Spleen (tissue), 11 donors: ENCODE results near the gene LDHAL6B. TPM values are rescaled to one million over a fixed set of nuclear protein-coding genes. Genes with fewer than 3 reads are reported as not detected.

Experiments used
- DNase-seq: peaks from one replicate; pipeline ENCODE4 v3.0.0-alpha.2; 2020
- H3K27ac ChIP-seq, 8 donors: fragments of 200-600 bp; sonication (generic) in 7 of 8; 1 replicate in 4 of 8; 2 replicates in 4 of 8; pipeline versions ENCODE4 v1.5.0 to v1.8.0; 2016 to 2021; ENCODE audit warnings: inconsistent platforms in 4 of 8, mild to moderate bottlenecking in 4 of 8, moderate library complexity in 1 of 8
- H3K27me3 ChIP-seq, 7 donors: fragments of 200-600 bp; sonication (generic) in 6 of 7; replicated peaks in 1 of 7; 1 replicate in 4 of 7; 2 replicates in 3 of 7; pipeline versions ENCODE4 v1.5.0 to v1.8.0; 2016 to 2021; ENCODE audit warnings: inconsistent platforms in 3 of 7, mild to moderate bottlenecking in 1 of 7
- H3K36me3 ChIP-seq, 6 donors: fragments of 200-600 bp; sonication (generic) in 5 of 6; 1 replicate in 4 of 6; 2 replicates in 2 of 6; pipeline versions ENCODE4 v1.5.0 to v1.8.0; 2016 to 2021; ENCODE audit warnings: inconsistent platforms in 2 of 6
- H3K4me1 ChIP-seq, 6 donors: fragments of 200-600 bp; sonication (generic) in 5 of 6; 1 replicate in 3 of 6; 2 replicates in 3 of 6; pipeline versions ENCODE4 v1.5.0 to v1.8.0; 2016 to 2021; ENCODE audit warnings: inconsistent platforms in 3 of 6
- H3K4me3 ChIP-seq, 8 donors: fragments of 200-600 bp; sonication (generic) in 7 of 8; 1 replicate in 4 of 8; 2 replicates in 4 of 8; pipeline versions ENCODE4 v1.5.0 to v1.8.0; 2016 to 2021; ENCODE audit warnings: inconsistent platforms in 4 of 8, mild to moderate bottlenecking in 4 of 8, moderate library complexity in 2 of 8
- H3K9me3 ChIP-seq, 8 donors: fragments of 200-600 bp; sonication (generic) in 7 of 8; 1 replicate in 4 of 8; 2 replicates in 4 of 8; pipeline versions ENCODE4 v1.5.0 to v1.8.0; 2016 to 2021; ENCODE audit warnings: inconsistent platforms in 4 of 8
- POLR2A ChIP-seq, 3 donors: fragments of 450-650 bp; IDR thresholded peaks; one replicate each; pipeline ENCODE4 v1.5.1; 2017; ENCODE audit warnings: antibody characterized with exemption in 3 of 3, mild to moderate bottlenecking in 1 of 3
- POLR2AphosphoS5 ChIP-seq, 3 donors: sonication (generic); formaldehyde crosslinking; IDR thresholded peaks; one replicate each; pipeline ENCODE4 v1.5.1; 2017; ENCODE audit warnings: antibody characterized with exemption in 3 of 3
- WGBS, 5 donors: extraction: QIAGEN DNeasy Blood & Tissue Kit in 3 of 5; methylation state at CpG; one replicate each; pipeline versions ENCODE4 v1.1.5 to v1.1.7; 2013 to 2018; 5-methylcytosine and 5-hydroxymethylcytosine counted together
- intact Hi-C: fragments of 100-400 bp; cut with DNase I; formaldehyde crosslinking; loops from one replicate; pipeline ENCODE4 v1.15.0; 2023; ENCODE audit warnings: low total_unique reads
- polyA plus RNA-seq, 3 donors: library from polyadenylated mRNA; stranded (reverse); fragments of 200-250 nt; gene quantifications; one replicate each; pipeline ENCODE4 v1.2.1, GENCODE V29; 2013
- total RNA-seq, 7 donors: library from RNA; depleted of rRNA in 3 of 7; stranded (reverse); fragments of >200 nt in 3 of 7; fragmentation: NEBNext Ultra II Directional in 4 of 7; extraction: Animal tissue kit (Norgen Biotek cat#: 25700) in 4 of 7; gene quantifications; one replicate each; pipeline versions ENCODE4 v1.1.0 to v1.2.1, GENCODE V29; 2016 to 2021
- TF ChIP-seq, protein P1 (sequence below), 11 experiments: fragments of 200-600 bp in 7 of 11; fragments of 450-650 bp in 4 of 11; sonication (generic) in 4 of 11; IDR thresholded peaks in 8 of 11; conservative IDR thresholded peaks in 3 of 11; 1 replicate in 7 of 11; 2 replicates in 4 of 11; pipeline versions ENCODE4 v1.4.0 to v1.8.0; 2016 to 2021; ENCODE audit warnings: antibody characterized with exemption in 11 of 11, inconsistent platforms in 4 of 11, mild to moderate bottlenecking in 1 of 11
- donor health status: healthy with polysubstance abuse.
- donor health status: DM: no; HTN: no; CAD: no; lungs with moderate emphysema.
- donor health status: DM: no; HTN: no; CAD: no.
- donor health status: Bipolar disorder and iron deficiency.
- donor health status: healthy.
- donor health status: DM: no; HTN: no; CAD: no.
- donor health status: DM: yes; HTN: yes; CAD: no.

The LDHAL6B gene
- total and polyA plus RNA-seq, 10 donors, result 0.06 TPM; not detected in 9

DNA sequence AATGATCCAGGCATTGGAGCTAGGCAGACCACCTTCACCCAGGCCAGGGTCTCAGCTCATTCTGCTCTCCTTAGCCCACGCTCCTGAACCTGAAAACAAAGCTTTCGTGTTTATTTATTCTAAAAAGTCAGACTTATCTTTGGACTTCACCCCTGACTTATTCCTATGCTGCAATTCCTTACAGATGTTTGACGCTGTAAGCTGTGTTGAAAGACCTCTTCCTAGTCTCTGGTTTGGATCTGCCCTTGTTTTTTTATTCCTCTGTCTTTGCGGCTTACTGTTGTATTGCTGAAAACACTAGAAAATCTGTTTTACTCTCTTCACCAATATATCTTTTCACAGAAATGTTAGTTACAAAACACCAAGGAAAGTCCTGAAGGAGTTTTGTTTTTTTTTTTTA lies 40.5 kb upstream of the LDHAL6B start:
- TF ChIP-seq, protein P1, sequence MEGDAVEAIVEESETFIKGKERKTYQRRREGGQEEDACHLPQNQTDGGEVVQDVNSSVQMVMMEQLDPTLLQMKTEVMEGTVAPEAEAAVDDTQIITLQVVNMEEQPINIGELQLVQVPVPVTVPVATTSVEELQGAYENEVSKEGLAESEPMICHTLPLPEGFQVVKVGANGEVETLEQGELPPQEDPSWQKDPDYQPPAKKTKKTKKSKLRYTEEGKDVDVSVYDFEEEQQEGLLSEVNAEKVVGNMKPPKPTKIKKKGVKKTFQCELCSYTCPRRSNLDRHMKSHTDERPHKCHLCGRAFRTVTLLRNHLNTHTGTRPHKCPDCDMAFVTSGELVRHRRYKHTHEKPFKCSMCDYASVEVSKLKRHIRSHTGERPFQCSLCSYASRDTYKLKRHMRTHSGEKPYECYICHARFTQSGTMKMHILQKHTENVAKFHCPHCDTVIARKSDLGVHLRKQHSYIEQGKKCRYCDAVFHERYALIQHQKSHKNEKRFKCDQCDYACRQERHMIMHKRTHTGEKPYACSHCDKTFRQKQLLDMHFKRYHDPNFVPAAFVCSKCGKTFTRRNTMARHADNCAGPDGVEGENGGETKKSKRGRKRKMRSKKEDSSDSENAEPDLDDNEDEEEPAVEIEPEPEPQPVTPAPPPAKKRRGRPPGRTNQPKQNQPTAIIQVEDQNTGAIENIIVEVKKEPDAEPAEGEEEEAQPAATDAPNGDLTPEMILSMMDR (IDR thresholded peaks at IDR 0.05 in 8 of 11, conservative IDR thresholded peaks at IDR 0.05 in 3 of 11), result no peak
- no peak for TF ChIP-seq POLR2AphosphoS5 (IDR thresholded peaks at IDR 0.05)
- TF ChIP-seq POLR2A (IDR thresholded peaks at IDR 0.05), result no peak
- no peaks in the 10 kb centered on the region for H3K27me3 ChIP-seq
- H3K4me1 ChIP-seq, result peaks cover 0 to 27% (median 6%) of the 10 kb centered on the region in 6 donors
- WGBS, 5 donors, result 63 to 74% (median 64%) methylated on average over 4 of the region's 4 CpGs
- H3K4me3 ChIP-seq, result no peak overlapping the region
- no peak overlapping the region for H3K27ac ChIP-seq
- no peak for DNase-seq
- H3K36me3 ChIP-seq, result peaks cover 0 to 52% (median 14%) of the 10 kb centered on the region in 6 donors
- intact Hi-C loops, result no loop called here
- H3K9me3 ChIP-seq, result no peaks in the 10 kb centered on the region

DNA sequence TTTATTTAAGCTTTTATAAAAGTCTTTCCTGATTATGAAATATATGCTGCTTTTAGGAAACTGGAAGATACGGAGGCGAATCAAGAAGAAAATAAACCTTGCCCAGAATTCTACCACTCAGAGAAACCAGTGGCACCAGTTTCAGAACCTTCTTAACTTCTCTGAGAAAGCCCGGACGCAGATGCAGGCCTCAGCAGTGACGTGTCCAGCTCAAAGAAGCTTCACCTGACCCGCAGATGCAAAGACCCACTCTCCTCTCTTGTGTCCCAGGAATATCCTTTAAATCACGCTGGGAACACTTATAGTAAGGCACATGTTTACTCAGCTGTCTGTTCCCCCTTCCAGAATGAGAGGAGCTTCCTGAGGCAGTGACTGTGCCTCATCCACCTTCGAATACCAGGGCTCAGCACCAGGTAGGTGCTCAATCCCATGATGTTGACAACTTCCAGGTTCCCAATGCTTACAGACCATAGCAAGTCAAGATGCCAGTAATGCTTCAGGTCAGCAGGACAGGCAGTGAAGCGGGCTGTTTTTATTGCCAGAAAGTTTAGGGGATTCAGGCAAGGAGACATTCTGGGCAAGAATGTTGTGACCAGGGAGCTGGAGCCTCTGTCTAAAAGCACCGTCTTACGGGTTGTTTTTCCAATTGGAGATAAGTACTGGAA lies 39.9 kb upstream of the LDHAL6B start:
- peaks cover 0 to 52% (median 13%) of the 10 kb centered on the region in 6 donors for H3K36me3 ChIP-seq
- DNase-seq, result no peak
- H3K4me3 ChIP-seq, result no peak overlapping the region
- H3K27ac ChIP-seq, result no peak overlapping the region
- intact Hi-C loops, result no loop called here
- peaks cover 0 to 27% (median 6%) of the 10 kb centered on the region in 6 donors for H3K4me1 ChIP-seq
- H3K9me3 ChIP-seq, result no peaks in the 10 kb centered on the region
- TF ChIP-seq POLR2A (IDR thresholded peaks at IDR 0.05) (no peak), POLR2AphosphoS5 (IDR thresholded peaks at IDR 0.05) (no peak)
- TF ChIP-seq, protein P1 (IDR thresholded peaks at IDR 0.05 in 8 of 11, conservative IDR thresholded peaks at IDR 0.05 in 3 of 11), result no peak
- WGBS, 5 donors, result 83 to 88% (median 84%) methylated on average over 11 of the region's 11 CpGs
- no peaks in the 10 kb centered on the region for H3K27me3 ChIP-seq

DNA sequence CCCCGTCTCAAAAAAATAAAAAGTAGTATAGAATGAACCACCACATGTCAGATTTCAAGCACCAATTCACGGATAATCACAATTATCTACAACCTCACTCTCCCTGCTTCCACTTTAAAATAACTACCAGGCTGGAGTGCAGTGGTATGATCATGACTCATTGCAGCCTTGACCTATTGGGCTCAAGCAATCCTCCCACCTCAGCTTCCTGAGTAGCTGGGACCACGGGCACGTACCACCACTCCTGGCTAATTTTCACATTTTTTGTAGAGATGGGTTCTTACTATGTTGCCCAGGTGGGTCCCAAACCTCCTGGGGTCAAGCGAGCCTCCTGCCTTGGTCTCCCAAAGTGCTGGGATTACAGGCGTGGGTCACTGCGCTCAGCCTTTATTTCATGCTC lies 38.1 kb upstream of the LDHAL6B start:
- intact Hi-C loops, result no loop called here
- TF ChIP-seq, protein P1 (IDR thresholded peaks at IDR 0.05 in 8 of 11, conservative IDR thresholded peaks at IDR 0.05 in 3 of 11), result no peak
- TF ChIP-seq POLR2AphosphoS5 (IDR thresholded peaks at IDR 0.05), result no peak
- no peak for TF ChIP-seq POLR2A (IDR thresholded peaks at IDR 0.05)
- Histone ChIP-seq H3K27ac (peak overlapping the region in 2 of 8 donors; percentile 16 to 61), H3K36me3 (peaks cover 0 to 54% (median 9%) of the 10 kb centered on the region in 6 donors), H3K4me3 (no peak overlapping the region), H3K4me1 (peaks cover 0 to 27% (median 6%) of the 10 kb centered on the region in 6 donors), H3K27me3 (no peaks in the 10 kb centered on the region), H3K9me3 (peaks cover 0 to 6% (median 0%) of the 10 kb centered on the region in 8 donors)
- WGBS, 5 donors, result 70 to 78% (median 72%) methylated on average over 7 of the region's 7 CpGs
- DNase-seq, result no peak

- Histone ChIP-seq H3K4me1 (peaks cover 0 to 30% (median 6%) of the 10 kb centered on the region in 6 donors), H3K36me3 (peaks cover 0 to 59% (median 10%) of the 10 kb centered on the region in 6 donors), H3K4me3 (no peak overlapping the region), H3K27ac (peak overlapping the region in 5 of 8 donors; percentile 41 to 74 (median 61)), H3K27me3 (no peaks in the 10 kb centered on the region), H3K9me3 (peaks cover 0 to 6% (median 0%) of the 10 kb centered on the region in 8 donors)
- 67 to 86% (median 86%) methylated on average over 3 of the region's 3 CpGs for WGBS, 5 donors
- DNase-seq, result no peak
- intact Hi-C loops, result no loop called here
- TF ChIP-seq POLR2A (IDR thresholded peaks at IDR 0.05) (no peak), POLR2AphosphoS5 (IDR thresholded peaks at IDR 0.05) (no peak)
- TF ChIP-seq, protein P1 (IDR thresholded peaks at IDR 0.05 in 8 of 11, conservative IDR thresholded peaks at IDR 0.05 in 3 of 11), result no peak
These were observed 37.4 kb upstream of the LDHAL6B start for GRCh38 chr15:59169251-59169708.
